Cardiac muscle cell (in vitro differentiated cells and primary cell): Measurements from ENCODE around the gene MFAP4. TPM values are rescaled to one million over a fixed set of nuclear protein-coding genes. Genes with fewer than 3 reads are reported as not detected.
A peak's percentile ranks its signal among the peaks of the same experiment; 100 is the strongest.

ENCODE experiments used
- DNase-seq, 2 donors: peaks; one replicate each; pipeline versions ENCODE4 v3.0.0 to v3.0.0-alpha.2; 2010 to 2017; ENCODE audit warnings: low read depth in 1 of 2, low spot score in 1 of 2
- H3K27ac ChIP-seq: fragments of 200-600 bp; sonication (generic); 2 replicates; pipeline ENCODE4 v1.5.1; 2016
- H3K27me3 ChIP-seq: fragments of 200-600 bp; sonication (generic); 2 replicates; pipeline ENCODE4 v1.6.0; 2016; ENCODE audit warnings: control low read depth
- H3K36me3 ChIP-seq: fragments of 200-600 bp; sonication (generic); 2 replicates; pipeline ENCODE4 v1.5.1; 2016; ENCODE audit warnings: control low read depth
- H3K4me1 ChIP-seq: fragments of 200-600 bp; sonication (generic); 2 replicates; pipeline ENCODE4 v1.8.1; 2017; ENCODE audit warnings: low read depth, mild to moderate bottlenecking, mixed run types
- H3K4me3 ChIP-seq: fragments of 200-600 bp; sonication (generic); 2 replicates; pipeline ENCODE4 v1.5.1; 2016; ENCODE audit warnings: mild to moderate bottlenecking
- H3K9me3 ChIP-seq: fragments of 200-600 bp; sonication (generic); 2 replicates; pipeline ENCODE4 v1.5.1; 2017; ENCODE audit warnings: low read depth, mild to moderate bottlenecking, control low read depth
- polyA plus RNA-seq: library from polyadenylated mRNA; unstranded; fragments of >200 nt; fragmentation: Nextera tagmentation; extraction: Ambion mirVana; gene quantifications from 2 replicates; pipeline ENCODE4 v1.2.1, GENCODE V29; 2016
- total RNA-seq: library from RNA; depleted of rRNA; stranded (reverse); fragments of >200 nt; gene quantifications from 2 replicates; pipeline ENCODE4 v1.2.3, GENCODE V29; 2016
- TF ChIP-seq, protein P1 (sequence below): IDR thresholded peaks from 2 replicates; pipeline ENCODE4 v1.5.1; 2012; ENCODE audit warnings: low read depth, mild to moderate bottlenecking, low read length

Gene MFAP4
- total and polyA plus RNA-seq, 2 experiments from 2014 or later: 16.7 to 23.4 TPM

DNA sequence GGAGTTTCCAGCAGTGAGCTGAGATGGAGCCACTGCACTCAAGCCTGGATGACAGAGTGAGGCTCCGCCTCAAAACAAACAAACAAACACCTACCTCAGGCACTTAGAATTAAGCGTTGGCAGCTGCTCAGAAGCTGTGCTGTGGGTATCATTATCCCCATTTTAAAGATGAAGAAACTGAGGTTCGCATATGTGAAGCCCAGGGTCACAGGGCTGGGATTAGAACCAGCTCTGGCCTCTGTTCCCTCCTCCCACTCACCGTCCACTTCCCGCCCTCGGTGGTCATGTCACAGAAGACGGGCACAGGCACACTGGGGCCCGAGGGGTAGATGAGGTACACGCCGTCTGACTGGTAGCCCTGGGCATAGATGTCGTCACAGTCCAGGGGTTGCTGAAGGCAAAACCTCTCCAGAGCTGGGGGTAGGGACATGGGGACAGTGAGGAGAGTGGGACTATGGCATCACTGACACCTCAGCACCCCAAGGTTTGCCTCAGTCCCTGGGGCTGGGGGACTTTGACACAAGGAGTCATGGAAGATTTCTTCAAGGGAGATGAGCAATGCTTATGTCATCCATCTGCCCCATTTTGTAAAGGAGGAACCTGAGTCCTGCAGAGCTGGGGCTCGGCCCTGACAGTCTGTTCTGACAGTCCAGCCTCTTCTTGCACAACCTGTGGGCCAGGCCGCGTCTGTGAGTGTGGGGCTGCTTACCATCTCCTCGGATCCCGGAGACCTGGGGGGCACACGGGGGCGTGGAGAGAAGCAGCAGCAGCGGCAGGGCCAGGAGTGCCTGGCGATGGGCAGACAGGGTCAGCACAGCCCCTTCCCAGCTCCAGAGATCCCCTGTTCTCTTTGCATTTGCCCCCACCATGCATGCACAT is 700 bp downstream of the MFAP4 start:
- Histone ChIP-seq H3K9me3 (no peaks in the 10 kb centered on the region), H3K27me3 (no peaks in the 10 kb centered on the region), H3K36me3 (peaks cover 19% of the 10 kb centered on the region), H3K27ac (peak overlapping the region; percentile 68), H3K4me1 (peaks cover 22% of the 10 kb centered on the region), H3K4me3 (no peak overlapping the region)
- DNase-seq: peak in 1 of 2 donors; percentile 85
- TF ChIP-seq, protein P1, sequence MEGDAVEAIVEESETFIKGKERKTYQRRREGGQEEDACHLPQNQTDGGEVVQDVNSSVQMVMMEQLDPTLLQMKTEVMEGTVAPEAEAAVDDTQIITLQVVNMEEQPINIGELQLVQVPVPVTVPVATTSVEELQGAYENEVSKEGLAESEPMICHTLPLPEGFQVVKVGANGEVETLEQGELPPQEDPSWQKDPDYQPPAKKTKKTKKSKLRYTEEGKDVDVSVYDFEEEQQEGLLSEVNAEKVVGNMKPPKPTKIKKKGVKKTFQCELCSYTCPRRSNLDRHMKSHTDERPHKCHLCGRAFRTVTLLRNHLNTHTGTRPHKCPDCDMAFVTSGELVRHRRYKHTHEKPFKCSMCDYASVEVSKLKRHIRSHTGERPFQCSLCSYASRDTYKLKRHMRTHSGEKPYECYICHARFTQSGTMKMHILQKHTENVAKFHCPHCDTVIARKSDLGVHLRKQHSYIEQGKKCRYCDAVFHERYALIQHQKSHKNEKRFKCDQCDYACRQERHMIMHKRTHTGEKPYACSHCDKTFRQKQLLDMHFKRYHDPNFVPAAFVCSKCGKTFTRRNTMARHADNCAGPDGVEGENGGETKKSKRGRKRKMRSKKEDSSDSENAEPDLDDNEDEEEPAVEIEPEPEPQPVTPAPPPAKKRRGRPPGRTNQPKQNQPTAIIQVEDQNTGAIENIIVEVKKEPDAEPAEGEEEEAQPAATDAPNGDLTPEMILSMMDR: no peak

DNA sequence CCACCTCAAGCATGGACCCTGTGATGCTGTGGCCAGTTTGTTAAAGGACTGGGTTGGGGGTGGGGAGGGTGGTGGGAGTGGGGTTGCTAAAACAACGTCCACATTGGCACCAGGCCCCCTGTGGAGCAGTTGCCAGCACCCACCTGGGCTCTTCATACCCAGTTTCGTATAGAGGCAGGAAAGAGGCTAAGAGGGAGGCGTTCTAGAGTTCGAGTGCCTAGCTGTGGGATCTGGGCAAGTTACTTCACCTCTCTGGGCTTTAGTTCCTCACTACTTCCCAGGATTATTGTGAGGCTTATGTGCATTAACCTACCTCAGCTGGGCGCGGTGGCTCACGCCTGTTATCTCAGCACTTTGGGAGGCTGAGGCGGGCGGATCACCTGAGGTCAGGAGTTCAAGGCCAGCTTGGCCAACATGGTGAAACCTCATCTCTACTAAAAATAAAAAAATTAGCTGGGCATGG is 1.4 kb downstream of the MFAP4 start:
- TF ChIP-seq, protein P1: no peak
- Histone ChIP-seq H3K27ac (peak overlapping the region; percentile 22), H3K27me3 (no peaks in the 10 kb centered on the region), H3K4me1 (peaks cover 22% of the 10 kb centered on the region), H3K4me3 (no peak overlapping the region), H3K9me3 (no peaks in the 10 kb centered on the region), H3K36me3 (peaks cover 27% of the 10 kb centered on the region)
- DNase-seq: no peak

DNA sequence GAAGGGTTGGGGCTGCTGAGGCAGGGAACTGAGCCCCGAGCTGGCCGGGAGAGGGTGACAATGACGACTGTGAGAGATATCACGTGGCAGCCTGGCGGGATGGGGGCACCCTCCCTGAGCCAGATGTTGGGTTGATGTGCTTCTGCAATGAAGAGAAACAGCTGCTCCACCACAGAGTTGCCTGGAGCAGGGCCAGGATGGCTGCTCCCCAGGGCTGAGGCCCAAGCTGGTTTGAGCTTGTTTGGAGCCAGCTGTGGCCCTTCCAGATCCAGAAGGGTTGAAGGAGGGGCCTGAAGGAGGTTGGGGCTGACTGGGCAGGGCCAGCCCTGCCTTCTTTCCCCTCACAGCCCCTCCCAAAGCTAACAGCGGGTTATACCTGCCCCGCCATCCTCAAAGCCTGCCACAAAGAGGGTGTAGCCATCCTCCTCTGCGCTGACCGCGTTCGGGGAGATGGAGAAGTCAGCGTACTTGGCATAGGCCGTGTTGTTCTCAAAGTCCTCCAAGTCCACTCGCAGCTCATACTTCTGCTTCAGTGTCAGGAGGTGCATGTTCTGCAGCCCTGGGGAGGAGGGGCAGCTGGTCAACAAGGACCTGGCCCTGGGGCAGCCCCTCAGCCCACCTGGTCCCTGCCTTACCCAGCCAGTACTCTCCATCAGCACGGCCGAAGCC is 2.1 kb downstream of the MFAP4 start:
- DNase-seq: peak in 1 of 2 donors; percentile 98
- Histone ChIP-seq H3K36me3 (peaks cover 34% of the 10 kb centered on the region), H3K4me1 (peaks cover 19% of the 10 kb centered on the region), H3K9me3 (no peaks in the 10 kb centered on the region), H3K27ac (peak overlapping the region; percentile 33), H3K4me3 (no peak overlapping the region), H3K27me3 (no peaks in the 10 kb centered on the region)
- TF ChIP-seq, protein P1: no peak

DNA sequence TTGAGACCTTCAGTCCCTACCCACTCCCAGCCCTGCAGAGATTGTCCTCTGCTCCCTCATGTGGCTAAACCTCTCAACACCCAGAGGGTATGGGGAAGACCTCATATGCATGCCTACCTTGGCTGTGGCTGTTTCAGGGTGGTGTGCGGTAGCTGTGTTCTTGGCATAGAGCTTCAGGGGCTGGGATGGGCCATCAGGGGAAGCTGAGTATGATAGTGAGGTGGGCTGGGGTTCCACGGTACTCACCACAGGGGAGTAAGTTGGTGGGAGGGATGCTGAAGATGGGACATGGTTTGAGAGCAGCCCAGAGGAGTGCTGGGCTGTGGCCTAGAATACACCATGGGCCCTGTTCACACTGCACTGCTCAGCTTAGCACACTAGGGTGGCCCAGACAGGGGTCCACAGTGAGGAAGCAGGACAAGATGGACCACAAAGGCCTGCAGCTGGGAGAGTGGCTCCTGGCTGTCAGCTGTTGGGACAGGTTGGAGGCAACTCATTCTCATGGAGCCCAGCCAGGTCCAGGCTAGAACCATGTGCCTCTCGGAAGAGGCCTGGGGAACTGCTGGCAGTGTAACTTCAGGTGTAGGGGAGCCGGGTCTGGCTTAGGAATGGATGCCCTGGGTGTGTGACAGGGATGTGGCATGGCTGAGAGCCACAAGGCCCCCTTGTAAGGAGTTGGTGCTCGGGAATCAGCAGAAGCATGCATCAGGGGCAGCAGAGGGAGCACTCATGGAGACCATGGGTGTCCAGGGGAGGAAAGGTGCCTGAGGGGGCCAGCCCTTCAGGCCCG is 3.1 kb downstream of the MFAP4 start:
- Histone ChIP-seq H3K9me3 (no peaks in the 10 kb centered on the region), H3K27me3 (no peaks in the 10 kb centered on the region), H3K27ac (peak overlapping the region; percentile 33), H3K4me3 (no peak overlapping the region), H3K36me3 (peaks cover 34% of the 10 kb centered on the region), H3K4me1 (peaks cover 17% of the 10 kb centered on the region)
- TF ChIP-seq, protein P1: no peak
- DNase-seq: peak in 1 of 2 donors; percentile 44
